Measurements from ENCODE around the gene PFN3. TPM values are rescaled to one million over a fixed set of nuclear protein-coding genes. Genes with fewer than 3 reads are reported as not detected.
"Not testable (repeated sequence)": the region's sequence is repeated elsewhere in the genome, so short reads cannot be mapped to it uniquely, and the experiment has no call there.

Gene PFN3
- total RNA-seq, 1 donor from 2014 or later = not detected

- DNase-seq = no peak
Measured at GRCh38 chr5:177393206-177393765, 7.2 kb downstream of the PFN3 start.

GRCh38 chr5:177392765-177393164 lies 7.7 kb downstream of the PFN3 start:
- DNase-seq = no peak

- DNase-seq = peak; percentile 62
Measured at GRCh38 chr5:177390363-177391300, 9.8 kb downstream of the PFN3 start.

- no peak for DNase-seq
Measured at GRCh38 chr5:177389241-177390169, 11.0 kb downstream of the PFN3 start.

- DNase-seq = no peak
Measured at GRCh38 chr5:177388521-177389052, 11.9 kb downstream of the PFN3 start.

- DNase-seq = no peak
Measured at GRCh38 chr5:177387405-177387804, 13.1 kb downstream of the PFN3 start.

- no peak for DNase-seq
Measured at GRCh38 chr5:177386542-177386941, 13.9 kb downstream of the PFN3 start.

GRCh38 chr5:177385720-177386119 lies 14.7 kb downstream of the PFN3 start:
- DNase-seq = no peak

- no peak for DNase-seq
Measured at GRCh38 chr5:177384134-177384533, 16.3 kb downstream of the PFN3 start, which contains the start of gene SLC34A1. Gene SLC34A1, plus strand, starts transcription at chr5:177384434. Its CDS starts 1,308 bp downstream, at chr5:177385742.

GRCh38 chr5:177383181-177383580 lies 17.3 kb downstream of the PFN3 start:
- no peak for DNase-seq

- DNase-seq = no peak
Measured at GRCh38 chr5:177382423-177383029, 17.9 kb downstream of the PFN3 start.

- no peak for DNase-seq
Measured at GRCh38 chr5:177380805-177381126, 19.7 kb downstream of the PFN3 start.

- no peak for DNase-seq
Measured at GRCh38 chr5:177378884-177379883, 21.3 kb downstream of the PFN3 start.

- no peak for DNase-seq
Measured at GRCh38 chr5:177377851-177378776, 22.3 kb downstream of the PFN3 start.

GRCh38 chr5:177376107-177376506 lies 24.4 kb downstream of the PFN3 start:
- DNase-seq = no peak

GRCh38 chr5:177375516-177375915 lies 24.9 kb downstream of the PFN3 start:
- not testable (repeated sequence) for DNase-seq

GRCh38 chr5:177374211-177374610 lies 26.2 kb downstream of the PFN3 start:
- DNase-seq = no peak

GRCh38 chr5:177373806-177374205 lies 26.7 kb downstream of the PFN3 start:
- no peak for DNase-seq

- DNase-seq = no peak
Measured at GRCh38 chr5:177372910-177373309, 27.6 kb downstream of the PFN3 start.
